Activated gamma-delta T cell (primary cell): ENCODE results near the gene EPN2.
"Not testable (repeated sequence)": the region's sequence is repeated elsewhere in the genome, so short reads cannot be mapped to it uniquely, and the experiment has no call there.

Experiments used
- DNase-seq: peaks from one replicate; lab custom pipeline; 2025; lab: John Stamatoyannopoulos, UW

EPN2 gene

DNA sequence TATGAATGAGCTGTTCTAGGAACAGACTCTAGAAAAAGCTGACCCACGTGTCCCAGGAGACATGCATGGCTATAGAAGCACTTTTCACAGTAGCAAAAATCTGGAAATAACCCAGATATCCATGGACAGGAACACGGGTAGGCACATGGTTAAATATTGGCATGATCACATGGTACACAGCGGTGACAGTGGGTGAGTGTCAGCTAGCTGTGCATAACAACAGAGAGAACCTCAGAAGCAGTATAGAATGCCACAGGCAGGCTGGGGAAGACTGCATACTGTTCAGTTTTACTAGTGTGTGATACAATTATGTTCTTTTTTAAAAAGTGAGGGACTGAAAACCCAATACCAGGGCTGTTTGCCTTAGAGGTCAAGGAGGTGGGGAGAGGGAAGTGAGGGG, 31.4 kb downstream of the EPN2 start:
- DNase-seq = no peak

GRCh38 chr17:19269106-19269505, 31.9 kb downstream of the EPN2 start:
- no peak for DNase-seq

DNA sequence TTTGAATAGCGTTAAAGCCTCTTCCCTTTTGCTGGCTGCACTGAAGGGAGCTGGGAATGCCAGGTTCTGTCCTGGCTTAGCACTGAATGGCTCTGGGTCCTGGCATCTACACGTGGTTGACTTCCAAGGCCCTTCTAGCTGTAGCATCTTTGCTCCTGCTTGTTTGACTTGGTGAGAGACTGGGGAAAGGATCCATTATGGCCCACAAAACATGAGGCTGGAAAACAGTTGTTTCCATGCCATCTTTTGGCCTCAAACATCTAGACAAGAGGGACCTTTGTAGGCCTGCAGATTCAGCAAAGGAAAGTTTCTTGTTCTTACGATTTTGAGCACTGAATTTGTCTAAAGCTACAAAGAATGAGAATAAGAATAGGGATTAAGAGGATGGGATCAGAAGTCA, 32.5 kb downstream of the EPN2 start:
- DNase-seq = no peak

- no peak for DNase-seq
Observed at GRCh38 chr17:19270347-19270703, 33.2 kb downstream of the EPN2 start.

- DNase-seq = no peak
Observed at GRCh38 chr17:19270704-19271611, 33.8 kb downstream of the EPN2 start.

- DNase-seq = no peak
Observed at GRCh38 chr17:19271780-19272357, 34.7 kb downstream of the EPN2 start.

DNA sequence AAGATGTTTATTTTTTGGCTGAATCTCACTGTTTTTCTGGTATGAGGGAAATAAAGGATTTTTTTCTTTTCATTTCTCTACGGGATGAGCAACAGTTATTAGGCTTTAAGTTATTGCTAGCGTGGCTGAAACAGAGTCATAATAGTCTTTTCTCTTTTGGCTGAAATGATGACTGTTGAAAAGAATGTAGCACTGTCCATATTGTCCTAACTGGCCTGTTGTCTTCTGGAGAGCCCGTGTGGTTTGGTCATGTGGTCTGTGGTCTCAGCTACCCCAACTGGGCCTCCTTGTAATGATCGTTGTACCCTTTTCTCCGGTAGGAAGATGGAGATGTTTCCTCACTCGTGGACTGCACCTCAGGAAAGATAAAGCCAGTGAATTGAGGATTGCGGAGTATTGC, 36.6 kb downstream of the EPN2 start:
- no peak for DNase-seq

DNA sequence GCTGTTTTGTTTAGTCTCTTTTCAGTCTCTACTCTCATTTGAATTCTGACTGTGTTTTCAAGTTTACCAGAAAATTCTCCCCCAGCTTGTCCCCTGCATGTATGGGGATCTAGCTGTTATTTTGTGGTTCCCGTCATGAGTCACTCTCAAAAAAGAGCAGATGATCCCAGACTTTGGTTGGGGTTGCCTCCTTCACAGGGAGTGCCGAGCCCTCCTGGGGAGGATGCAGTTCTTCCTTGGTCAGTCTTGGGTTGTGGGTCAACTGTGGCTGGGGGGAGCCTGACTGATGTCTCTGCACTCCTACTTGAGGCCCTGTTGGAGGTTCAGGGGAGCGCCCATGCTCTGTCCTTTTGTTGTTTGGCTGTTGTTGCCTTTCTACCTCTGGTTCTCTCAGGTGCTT, 37.7 kb downstream of the EPN2 start:
- DNase-seq = no peak

DNA sequence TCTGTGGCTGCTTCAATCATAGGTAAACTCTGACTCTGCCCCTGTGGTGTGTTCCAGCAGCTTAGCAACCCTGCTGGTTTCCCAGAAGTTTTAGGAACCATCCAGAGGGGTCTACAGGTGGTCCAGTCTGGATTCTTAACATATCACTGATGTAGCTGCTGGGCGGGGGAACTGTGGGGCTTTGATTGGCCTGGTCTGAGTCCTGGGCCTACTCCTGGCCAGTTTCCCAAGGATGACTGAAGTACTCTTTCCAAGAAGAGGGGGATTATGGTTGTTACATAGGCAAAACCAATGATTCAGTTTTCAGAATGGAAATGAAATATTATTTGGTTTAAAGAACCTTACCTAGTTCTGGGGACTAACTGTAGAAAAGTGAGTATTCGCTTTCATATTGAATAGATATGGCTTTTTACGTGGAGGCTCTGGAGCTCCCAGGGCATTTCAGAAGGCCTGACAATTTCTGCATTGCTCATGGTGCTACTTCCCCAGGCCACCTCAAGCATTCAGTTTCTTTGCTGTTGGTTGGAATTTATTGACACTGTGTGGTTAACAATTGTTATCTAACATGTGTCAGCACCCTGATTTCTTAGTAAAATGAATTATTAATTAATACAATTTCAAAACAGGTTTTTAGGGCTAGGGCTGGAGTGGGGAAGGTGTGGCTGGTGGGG, 38.4 kb downstream of the EPN2 start:
- no peak for DNase-seq

GRCh38 chr17:19278284-19278683, 41.1 kb downstream of the EPN2 start:
- not testable (repeated sequence) for DNase-seq

DNA sequence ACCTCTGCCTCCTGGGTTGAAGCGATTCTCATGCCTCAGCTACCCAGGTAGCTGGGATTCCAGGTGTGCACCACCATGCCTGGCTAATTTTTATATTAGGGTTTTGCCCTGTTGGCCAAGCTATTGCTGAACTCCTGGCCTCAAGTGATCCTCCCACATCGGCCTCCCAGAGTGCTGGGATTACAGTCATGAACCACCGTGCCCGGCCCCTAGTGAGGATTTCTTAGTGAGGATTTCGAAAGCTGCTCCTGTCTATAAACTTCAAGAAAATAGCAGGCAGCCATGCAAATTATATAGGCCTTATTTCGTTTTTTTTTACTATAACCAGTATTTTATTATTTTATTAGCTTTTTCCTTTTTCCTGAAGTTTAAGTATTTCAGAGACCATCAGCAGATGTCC, 41.6 kb downstream of the EPN2 start:
- no peak for DNase-seq

- no peak for DNase-seq
Observed at GRCh38 chr17:19281161-19281560, 44.0 kb downstream of the EPN2 start.

DNA sequence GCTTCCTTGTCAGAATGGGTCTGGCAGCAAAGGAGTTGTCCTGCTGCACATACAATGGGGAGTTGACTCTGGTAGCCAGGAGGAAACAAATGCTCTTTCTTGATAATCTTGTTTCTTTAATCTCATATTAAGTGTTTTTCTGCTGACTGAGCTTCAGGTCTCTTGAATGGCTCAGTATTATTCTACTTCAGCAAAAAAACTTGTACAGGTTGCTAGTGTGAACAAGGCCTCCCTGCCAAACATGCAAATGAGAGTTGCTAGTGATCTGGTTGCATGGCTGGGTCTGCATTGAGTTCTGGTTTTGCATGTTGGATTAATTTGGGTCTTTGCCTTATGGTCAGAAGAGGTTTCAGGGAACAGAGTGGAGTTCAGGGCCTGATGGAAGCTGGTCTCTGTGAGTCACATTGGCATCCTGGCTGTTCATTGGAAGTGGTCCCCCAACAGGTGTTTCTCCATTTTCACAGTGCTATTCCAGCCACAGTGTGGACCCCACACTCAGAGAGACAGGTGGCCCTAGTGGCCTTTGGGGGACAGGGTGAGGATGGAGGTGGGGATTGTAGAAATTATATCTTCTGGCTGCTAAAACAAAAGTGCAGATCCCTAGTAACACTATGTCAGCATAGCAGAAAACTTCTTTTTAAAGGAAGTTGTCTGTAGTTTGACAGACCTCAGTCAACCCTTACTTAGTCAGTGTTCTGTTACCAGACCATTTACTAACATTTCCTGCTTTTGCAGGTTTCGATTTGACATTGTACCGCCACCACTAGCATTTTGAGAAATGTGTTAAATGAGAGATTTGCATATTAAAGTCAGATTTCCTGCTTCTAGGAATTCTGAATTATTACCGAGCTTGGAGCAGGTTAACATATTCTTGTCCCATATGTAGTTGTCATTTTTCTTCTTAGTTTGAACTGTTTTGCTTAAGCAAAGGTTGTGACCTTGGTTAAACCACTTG, 47.1 kb downstream of the EPN2 start:
- no peak for DNase-seq

- no peak for DNase-seq
Observed at GRCh38 chr17:19285213-19285900, 48.2 kb downstream of the EPN2 start.

GRCh38 chr17:19286751-19287341, 49.7 kb downstream of the EPN2 start:
- DNase-seq = no peak

DNA sequence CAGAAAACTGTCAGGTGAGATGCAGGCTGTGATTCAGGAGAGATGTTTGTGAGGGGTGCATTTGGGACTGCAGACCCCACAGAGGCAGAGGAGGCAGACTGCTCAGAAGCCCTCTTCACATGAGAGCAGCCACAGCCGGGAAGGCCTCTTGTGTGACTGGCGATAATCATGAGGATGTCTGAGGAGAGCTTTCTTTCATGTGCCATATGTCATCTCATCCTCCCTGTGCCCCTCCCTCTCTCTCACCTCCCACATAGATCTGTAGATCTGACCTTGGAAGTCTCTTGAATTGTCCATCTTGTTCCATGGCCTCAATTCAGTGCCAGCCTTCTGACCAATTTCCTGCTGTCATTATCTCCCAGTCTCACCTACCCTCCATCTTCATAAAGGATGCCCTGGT, 50.5 kb downstream of the EPN2 start:
- no peak for DNase-seq

GRCh38 chr17:19288453-19288852, 51.3 kb downstream of the EPN2 start:
- DNase-seq = no peak

DNA sequence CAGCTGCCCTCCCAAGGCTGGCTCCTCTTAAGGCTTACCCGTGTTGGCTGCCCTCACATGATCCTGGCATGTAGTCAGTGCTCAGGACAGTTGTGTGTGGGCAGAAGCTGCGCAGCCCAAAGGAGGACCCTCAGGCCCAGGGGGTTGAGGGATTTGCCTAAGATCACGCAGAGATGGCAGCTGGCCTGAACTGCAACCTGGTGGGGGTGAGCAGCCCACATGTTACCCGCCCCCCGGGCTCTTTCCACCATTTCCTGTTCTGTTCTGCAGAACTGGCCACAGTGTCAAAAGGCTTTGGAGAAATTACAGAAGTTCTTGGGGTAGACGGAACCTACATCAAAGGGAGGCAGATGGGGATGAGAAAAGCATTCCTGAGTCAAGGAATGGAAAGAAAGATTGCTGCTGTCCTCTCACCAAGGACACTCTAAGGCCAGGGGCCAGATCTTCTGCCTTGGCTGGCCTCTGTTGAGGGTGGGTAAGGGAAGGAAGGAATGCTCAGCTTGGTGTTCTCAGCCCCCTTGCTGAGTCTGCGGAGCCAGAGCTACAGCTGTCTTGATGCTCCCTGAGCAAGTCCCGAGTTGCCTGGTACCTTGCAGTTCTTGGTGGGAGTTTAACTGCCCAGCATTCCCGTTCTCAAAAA, 53.0 kb downstream of the EPN2 start:
- no peak for DNase-seq

- DNase-seq = no peak
Observed at GRCh38 chr17:19291646-19292376, 54.6 kb downstream of the EPN2 start.

DNA sequence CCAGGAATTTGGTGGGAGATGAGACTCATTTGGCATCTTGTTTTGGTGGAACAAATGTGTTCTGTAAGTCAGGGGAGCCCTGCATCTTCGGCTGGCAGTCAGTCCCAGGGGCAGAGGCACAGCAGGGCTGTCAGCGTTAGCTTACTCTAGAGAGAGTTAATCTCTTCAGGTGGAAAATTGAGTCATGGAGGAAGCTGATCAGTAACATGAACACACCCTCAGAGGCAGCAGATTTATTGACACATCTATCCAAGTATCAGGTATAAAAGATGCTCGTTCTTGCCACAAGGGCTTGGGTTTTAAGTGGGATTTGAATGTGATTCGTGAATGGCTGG, 55.2 kb downstream of the EPN2 start:
- no peak for DNase-seq
